ENCODE results near the gene SMPD1.
"Not testable (repeated sequence)": the region's sequence is repeated elsewhere in the genome, so short reads cannot be mapped to it uniquely, and the experiment has no call there.

SMPD1 gene

GRCh38 chr11:6390718-6391469 lies 620 bp downstream of the SMPD1 start:
- no peak for DNase-seq (ENCODE audit: low spot score)

DNA sequence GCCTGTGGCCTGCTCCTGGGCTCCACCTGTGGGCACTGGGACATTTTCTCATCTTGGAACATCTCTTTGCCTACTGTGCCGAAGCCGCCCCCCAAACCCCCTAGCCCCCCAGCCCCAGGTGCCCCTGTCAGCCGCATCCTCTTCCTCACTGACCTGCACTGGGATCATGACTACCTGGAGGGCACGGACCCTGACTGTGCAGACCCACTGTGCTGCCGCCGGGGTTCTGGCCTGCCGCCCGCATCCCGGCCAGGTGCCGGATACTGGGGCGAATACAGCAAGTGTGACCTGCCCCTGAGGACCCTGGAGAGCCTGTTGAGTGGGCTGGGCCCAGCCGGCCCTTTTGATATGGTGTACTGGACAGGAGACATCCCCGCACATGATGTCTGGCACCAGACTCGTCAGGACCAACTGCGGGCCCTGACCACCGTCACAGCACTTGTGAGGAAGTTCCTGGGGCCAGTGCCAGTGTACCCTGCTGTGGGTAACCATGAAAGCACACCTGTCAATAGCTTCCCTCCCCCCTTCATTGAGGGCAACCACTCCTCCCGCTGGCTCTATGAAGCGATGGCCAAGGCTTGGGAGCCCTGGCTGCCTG lies 1.4 kb downstream of the SMPD1 start:
- DNase-seq (ENCODE audit: low spot score): no peak

DNA sequence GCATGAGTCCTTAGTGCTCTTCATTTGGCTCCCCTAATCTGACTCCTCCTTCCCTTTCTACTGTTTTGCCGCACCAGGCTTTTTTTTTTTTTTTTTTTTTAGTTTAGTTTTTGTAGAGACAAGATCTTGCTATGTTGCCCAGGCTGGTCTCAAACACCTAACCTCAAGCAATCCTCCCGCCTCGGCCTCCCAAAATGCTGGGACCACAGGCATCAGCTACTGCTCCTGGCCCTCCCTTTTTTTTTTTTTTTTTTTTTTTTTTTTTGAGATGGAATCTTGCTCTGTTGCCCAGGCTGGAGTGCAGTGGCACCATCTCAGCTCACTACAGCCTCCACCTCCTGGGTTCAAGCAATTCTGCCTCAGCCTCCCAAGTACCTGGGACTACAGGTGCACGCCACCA lies 2.0 kb downstream of the SMPD1 start:
- not testable (repeated sequence) for DNase-seq (ENCODE audit: low spot score)

GRCh38 chr11:6393989-6394670 lies 3.9 kb downstream of the SMPD1 start:
- DNase-seq (ENCODE audit: low spot score): no peak

DNA sequence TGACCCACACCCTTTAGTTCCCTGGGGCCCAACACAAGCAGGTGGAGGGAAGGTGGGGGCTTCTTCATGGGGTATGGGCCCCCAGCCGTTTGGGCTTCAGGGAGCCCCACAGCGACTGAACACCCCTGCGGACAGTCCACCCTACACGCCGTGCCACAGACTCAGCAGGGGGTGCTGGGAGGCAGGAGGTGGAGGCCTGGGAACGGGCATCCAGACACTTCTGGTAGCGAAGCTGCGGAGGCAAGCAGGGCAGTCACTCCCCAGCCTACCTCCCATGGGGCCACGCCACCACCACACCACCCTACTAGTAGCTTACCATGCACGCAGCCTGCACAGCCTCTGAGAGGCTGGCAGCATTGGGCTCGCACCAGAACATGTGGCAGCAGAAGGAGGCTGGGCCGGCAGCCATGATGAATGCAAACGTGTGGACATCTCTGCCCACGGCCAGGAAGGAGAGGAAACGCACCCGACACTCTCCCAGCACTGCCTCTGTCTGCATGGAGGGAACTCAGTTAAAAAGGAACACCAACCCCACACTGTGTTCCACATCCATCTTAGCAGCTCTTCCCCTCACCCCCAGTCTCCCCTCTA lies 5.3 kb downstream of the SMPD1 start:
- DNase-seq (ENCODE audit: low spot score): no peak

DNA sequence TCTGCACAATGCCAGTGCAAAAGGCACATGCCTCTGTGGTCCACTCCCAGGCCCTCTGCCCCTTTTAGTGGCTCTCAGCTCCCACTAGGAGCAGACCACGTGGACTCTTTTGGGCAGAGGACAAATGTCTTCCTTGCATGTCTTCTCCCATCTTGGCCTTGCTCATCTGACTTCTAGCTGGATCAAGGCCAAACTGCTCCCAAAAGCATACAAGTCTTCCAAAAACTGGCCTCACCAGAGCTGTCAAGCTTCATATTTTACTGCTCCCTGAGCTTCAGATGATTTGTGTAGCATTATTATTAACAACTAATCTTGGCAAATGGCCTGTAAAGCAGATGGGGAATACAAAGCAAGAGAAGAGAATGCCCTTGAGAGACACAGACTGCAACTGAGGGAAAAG lies 6.9 kb downstream of the SMPD1 start:
- no peak for DNase-seq (ENCODE audit: low spot score)

DNA sequence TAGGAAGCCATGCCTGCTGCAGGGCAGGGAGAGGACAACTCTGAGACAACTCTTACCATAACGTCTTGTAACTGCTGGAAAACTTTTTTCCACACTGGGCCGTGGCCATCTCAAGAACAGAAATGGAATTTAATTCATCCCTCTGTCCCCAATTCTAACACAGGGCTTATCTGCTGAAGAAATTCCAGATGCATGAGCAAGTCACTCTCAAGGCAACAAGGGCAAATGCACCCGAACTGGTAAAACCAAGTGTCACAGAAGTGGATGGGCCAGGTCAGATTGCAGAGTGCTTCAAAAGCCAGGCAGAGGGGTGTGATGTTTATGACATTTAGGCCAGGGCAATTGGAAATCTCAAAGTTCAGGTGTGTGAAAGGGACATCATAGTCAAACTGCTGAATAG lies 7.4 kb downstream of the SMPD1 start:
- DNase-seq (ENCODE audit: low spot score): no peak

DNA sequence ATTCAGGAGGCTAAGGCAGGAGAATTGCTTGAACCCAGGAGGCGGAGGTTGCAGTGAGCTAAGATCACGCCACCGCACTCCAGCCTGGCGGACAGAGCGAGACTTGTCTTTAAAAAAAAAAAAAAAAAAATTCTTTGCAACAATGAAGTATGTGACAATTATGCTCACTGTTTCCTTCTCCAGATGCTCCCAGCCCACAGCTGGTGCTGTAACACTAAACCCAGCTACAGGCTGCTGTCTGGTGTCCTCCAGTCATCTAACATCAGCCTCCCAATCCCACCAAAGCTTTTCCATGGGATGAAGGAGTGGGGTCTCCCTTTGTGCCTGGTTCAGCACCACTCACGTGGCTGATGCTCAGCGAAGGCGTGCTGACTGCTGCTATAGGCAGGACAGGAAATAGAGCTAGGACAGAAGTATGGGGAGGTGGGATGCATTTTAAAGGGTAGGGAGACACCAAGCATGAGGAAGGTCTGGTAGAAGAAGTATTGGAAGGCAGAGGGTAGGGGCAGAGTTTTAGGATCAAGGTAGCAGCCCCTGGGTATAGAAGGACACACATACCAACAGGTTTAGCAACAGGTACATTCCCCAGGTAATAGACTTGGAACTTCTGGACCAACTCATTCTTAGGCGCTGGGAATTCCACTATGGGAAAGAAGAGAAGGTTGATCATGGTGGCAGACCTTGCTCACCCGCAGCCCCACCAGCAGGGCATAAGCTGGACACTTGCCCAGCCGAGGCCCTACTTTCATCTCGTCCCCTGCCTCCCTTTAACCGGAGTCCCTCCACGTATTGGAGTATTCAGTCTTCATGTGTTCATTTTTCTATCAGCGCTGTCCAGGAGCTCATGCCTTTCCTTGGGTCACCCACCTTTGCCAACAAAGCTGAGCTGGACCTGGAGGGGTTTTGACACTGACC lies 10.4 kb downstream of the SMPD1 start:
- no peak for DNase-seq (ENCODE audit: low spot score)

DNA sequence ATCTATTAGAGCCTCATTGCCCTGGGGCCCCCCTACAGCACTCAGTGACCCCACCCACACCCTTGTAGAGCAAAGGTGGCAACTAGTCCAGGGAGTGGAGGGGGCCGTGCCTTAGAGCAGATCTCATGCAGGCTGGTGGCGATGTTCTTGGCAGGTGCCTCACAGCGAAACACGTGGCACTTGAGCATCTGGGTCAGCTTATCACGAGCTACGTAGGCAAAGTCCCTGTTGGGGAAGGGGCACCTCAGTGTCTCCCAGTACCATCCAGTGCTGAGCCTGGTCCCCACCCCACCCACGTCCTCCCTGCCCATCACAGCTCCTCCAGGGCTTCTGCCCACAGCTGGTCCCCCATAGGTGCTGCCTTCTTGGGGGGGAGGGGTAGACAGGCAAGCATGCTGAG lies 11.2 kb downstream of the SMPD1 start:
- no peak for DNase-seq (ENCODE audit: low spot score)

GRCh38 chr11:6402061-6402470 lies 11.8 kb downstream of the SMPD1 start:
- no peak for DNase-seq (ENCODE audit: low spot score)

- DNase-seq (ENCODE audit: low spot score): no peak
Observed at GRCh38 chr11:6402561-6402981, 12.3 kb downstream of the SMPD1 start.

DNA sequence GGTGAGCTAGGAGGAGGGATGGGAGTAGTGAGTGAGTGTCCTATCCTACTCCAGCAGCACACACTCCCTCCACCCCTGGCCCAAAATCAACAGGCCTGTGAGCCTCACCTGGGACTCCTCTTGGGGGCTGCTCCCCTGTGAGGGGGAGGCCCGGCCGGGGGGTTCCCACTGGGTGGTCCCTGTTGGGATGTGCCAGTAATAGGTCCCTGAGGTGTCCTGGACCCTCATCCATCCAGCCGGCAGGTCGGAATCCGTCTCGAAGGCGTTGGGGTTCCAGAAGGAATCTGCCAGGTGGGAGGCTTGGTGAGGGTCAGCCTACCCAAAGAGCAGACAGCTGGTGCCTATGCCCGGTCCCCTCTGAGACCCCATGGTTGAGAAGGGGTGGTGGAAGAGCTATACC lies 13.3 kb downstream of the SMPD1 start:
- no peak for DNase-seq (ENCODE audit: low spot score)

GRCh38 chr11:6404342-6405051 lies 14.2 kb downstream of the SMPD1 start:
- DNase-seq (ENCODE audit: low spot score): no peak

- DNase-seq (ENCODE audit: low spot score): no peak
Observed at GRCh38 chr11:6405052-6405667, 14.9 kb downstream of the SMPD1 start.

DNA sequence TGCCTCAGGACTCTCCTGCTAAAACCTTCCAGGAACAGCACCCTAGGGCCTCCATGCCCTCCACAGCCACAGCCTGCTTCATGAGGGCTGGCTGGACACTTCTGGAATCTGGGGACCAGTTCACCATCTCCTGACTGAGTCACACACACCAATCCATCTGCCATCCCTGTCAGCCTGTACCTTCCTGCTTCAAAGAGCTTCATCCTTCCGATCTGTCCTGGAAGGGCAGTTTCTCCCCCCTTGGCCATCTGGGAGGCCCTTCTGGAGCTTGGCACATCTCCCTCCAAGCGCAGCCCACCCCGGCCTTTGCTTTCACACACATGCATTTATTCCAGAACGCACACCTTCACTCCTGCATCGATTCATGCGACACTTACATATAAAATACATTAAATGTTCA lies 15.6 kb downstream of the SMPD1 start:
- no peak for DNase-seq (ENCODE audit: low spot score)

- DNase-seq (ENCODE audit: low spot score): no peak
Observed at GRCh38 chr11:6406370-6406769, 16.1 kb downstream of the SMPD1 start.

- no peak for DNase-seq (ENCODE audit: low spot score)
Observed at GRCh38 chr11:6410695-6411430, 20.6 kb downstream of the SMPD1 start.

DNA sequence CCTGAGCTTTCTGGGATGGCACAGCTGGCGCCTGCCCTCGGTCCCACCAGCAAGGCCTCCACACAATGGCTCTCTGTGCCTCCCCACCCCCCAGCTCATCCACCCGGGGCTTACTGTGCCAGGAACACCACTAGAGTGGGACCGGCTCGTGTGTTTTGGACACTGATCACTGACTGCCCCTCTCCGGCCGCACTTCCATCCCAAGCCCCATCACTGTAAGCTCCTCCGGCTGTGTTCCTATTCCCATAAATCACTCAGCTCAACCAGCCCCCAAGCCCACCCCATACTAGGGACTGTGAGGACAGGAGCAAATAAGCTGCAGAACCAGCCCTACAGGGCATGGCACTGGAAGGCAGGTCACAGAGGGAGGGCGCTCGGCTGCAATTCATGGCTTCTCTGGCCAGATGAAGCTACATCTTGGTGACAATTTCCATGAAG lies 21.3 kb downstream of the SMPD1 start:
- no peak for DNase-seq (ENCODE audit: low spot score)

- DNase-seq (ENCODE audit: low spot score): no peak
Observed at GRCh38 chr11:6413791-6414201, 23.5 kb downstream of the SMPD1 start.

GRCh38 chr11:6414874-6415328 lies 24.6 kb downstream of the SMPD1 start:
- no peak for DNase-seq (ENCODE audit: low spot score)

Data from SW480 (cell line).